GM21825 (cell line): ENCODE results near the gene GZF1.
A peak's percentile ranks its signal among the peaks of the same experiment; 100 is the strongest.

Experiments used
- ATAC-seq: cut with Tn5 transposase; IDR thresholded peaks from one replicate; pipeline ENCODE4 v1.9.1; 2021; ENCODE audit warnings: mild to moderate bottlenecking, moderate library complexity; ENCODE audit not compliant: unreplicated experiment

GZF1 gene

DNA sequence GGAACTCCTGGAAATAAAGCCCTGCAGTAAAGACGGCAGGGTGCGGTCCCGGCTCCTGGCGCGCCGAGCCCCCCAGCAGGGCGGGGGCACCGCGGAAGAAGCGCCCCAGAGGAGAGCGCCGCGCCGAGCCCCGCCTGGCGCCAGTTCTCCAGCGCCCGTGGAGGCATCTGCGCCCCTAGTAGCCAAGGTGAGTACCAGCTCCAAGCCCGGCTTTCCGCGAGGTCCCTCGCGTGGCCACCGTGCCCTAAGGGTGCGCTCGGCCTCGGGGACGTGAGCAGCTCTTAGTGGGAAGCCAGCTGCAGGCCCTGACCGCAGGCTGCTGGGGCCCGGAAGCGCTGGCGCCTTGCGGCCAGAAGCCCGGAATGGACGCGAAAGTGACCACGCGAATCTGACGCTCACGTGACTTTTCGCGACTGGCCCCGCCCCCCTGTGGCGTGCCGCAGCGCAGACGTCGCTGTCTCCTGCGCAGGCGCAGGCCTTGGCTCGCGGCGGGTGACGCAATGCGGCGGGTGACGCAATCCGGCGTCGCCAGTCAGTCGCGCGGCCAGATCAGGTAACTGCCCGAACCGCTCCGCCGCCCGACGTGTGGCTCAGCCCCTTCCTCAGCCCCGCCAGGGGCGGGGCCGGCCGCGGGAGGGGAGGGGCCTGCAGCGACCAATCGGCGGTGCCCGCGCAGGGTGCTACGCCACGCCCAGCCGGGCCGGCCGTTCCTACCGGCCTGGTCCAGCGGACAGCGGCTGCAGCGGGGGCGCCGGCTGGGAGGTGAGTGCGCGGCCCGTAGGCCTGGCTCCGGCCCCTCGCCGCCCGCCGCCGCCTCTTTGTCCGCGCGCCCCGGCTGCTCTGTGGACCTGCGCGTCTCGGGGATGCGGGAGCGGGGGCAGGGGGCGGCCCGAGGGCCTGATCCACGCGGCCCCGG is at the start of gene GZF1:
Gene GZF1, plus strand, starts transcription at position 707 of the 916 bp plus-strand sequence. CDS start 2,202 bp downstream, outside the sequence.
- peak; percentile 66 for ATAC-seq

DNA sequence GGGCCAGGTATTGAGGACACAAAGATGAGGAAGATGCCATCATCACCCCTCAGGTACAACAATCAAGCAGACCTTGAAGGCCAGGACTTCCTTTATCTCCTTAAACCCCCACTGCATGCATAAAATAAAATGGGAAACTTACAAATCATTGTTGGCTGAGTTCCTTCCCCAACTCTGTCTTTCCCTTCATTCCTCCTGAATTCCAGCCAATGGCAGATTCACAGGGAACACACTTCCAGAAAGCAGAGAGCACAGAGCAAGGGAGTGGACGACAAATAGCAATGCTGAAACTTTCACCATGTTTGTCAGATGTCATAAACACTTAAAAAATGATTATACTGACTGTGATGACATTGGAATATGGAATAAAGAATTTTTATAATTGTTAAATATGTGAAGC is 48.7 kb upstream of the GZF1 start:
- no peak for ATAC-seq

DNA sequence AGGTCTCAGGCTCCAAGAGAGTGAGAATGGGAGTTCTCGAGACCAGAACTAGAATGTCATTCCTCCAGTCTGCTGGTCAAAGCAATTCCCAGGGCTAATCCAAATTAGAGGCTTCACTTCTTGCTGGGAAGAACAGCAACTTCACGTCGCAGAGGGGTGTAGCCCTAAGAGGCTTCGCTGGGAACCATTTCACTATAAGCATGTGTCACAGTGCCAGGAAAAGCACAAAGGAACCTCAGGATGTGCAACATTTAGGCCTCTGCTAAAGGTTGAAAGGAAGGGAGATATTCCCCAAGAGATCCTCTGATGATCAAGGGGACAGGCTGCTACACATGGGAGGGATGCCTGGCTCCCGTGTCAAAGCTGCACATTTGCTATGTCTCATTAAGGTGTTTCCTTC is 47.3 kb upstream of the GZF1 start:
- no peak for ATAC-seq

DNA sequence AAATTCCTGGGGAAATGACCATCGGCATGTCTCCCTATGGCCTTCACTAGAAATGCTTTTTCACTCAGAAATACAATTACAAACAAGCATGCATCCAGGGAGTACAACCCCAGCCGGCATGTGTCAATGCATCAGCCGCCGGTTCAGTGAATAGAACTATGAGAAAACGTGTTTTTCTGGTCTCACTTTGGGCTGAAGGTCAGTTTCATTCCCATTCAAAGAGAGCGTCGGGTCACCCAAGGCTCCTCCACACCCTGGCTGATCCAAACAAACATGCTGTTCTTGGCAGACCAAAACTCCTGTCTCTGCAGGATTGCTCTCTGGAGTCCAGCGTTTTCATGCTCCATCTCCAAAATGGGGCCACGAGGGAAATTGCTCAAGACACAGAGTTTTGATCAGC is 46.9 kb upstream of the GZF1 start:
- ATAC-seq, result no peak

DNA sequence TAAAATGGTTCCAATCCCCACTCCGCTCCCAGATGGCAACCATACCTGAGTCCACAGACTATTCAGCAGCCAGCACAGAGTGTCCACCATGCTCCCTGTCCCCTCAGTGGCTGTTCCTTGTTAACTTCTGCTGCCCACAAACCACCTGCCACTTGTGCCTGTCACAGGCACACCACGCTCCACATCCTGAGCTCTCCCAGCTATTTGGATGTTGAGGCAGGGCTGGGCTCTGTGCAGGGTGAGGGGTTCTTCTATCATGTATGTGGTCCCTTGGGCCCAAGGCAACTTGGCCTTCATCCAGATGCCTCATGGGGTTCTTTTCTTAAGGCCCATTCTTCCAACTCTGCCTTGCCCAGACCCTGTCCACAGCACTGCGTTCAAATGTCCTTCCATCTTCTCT is 45.4 kb upstream of the GZF1 start:
- no peak for ATAC-seq

DNA sequence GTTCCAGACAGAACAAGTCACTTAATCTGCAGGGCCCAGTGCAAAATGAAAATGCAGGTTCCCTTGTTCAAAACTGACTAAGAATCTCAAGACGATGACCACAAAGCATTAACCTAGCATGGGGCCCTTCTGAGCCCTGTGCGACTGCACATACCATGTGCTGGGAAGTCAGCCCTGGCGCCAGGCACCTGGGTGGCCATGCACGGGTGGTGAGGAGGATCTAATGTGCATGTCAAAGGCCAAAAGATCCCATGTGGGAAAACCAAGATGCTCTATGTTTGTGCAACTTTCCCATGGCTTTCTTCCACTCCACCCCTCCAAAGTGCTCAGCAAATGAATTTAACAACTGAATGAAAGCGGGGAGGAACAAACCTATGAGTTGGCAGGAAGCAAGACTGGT is 44.9 kb upstream of the GZF1 start:
- ATAC-seq, result no peak

DNA sequence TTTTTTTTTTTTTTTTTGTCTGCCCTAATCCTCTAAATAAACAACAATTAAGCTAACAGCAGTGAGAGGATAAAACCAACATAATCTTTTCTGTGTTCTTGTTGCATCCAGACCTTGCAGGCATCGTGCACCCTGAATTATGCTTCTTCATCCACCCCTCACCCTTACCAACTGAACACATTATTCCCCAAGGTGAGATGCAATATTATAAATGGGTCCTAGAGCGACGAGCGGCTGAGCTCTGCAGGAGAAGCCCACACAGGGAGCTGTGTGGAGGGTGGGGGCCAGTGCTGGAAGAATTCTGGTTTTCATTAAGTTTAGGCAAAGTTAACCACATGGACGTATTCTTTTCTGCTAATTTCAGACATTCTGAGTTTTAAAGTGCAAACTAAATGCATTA is 43.6 kb upstream of the GZF1 start:
- ATAC-seq, result no peak

DNA sequence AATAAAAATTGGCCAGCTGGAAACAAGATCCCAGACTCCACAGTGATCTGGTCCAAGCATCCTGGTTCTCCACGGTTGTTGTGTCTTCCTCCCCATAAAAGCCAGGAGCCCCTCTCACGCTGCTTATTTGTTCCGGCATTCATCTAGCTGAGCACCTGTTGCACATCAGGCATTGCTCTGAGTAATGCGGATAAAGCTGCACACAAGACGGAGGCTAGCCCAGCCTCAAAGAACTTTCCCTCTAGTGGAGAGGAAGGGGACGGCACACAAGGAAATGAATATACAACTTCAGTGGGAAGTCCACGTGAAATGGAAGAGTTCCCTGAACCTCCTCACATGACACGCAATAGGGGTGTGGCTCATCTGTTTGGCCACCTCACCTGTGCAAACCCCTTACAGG is 41.7 kb upstream of the GZF1 start:
- ATAC-seq, result no peak

DNA sequence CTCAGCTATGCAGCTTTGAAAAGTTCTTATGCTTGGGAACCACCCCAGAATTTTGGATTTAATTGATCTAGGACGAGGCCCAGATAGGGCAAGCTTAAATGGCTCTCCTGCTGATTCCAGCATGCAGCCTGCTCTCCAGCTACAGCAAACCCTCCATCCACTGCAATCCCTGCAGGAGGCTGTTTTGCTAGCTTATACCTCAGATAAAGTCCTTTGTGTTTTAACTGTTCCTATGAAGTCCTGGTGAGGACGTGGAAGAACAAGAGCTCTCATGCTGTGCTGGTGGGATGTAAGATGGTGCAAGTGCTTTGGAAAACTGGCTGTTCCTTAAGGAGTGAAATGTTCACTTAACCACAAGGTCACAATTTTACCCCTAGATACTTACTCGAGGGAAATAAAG is 36.9 kb upstream of the GZF1 start:
- no peak for ATAC-seq

DNA sequence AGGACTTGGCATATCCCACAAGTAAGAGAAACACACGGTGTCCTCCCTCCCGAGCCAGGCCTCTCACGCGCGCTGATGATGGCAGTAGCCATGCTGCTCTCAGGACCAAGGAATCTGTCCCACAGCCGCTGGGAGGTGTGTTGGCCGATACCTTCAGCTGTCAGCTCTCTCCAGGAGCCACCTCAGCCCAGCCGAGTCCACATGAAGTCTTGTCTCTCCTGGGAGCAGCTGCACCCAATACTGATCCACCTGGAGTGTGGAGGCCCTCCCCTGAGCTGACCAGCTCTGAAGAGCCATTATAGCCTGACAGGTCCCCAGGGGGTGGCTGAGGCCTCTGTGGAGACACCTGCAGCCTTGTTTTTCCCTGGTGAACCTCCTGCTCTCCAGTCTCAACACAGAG is 35.2 kb upstream of the GZF1 start:
- ATAC-seq, result no peak

DNA sequence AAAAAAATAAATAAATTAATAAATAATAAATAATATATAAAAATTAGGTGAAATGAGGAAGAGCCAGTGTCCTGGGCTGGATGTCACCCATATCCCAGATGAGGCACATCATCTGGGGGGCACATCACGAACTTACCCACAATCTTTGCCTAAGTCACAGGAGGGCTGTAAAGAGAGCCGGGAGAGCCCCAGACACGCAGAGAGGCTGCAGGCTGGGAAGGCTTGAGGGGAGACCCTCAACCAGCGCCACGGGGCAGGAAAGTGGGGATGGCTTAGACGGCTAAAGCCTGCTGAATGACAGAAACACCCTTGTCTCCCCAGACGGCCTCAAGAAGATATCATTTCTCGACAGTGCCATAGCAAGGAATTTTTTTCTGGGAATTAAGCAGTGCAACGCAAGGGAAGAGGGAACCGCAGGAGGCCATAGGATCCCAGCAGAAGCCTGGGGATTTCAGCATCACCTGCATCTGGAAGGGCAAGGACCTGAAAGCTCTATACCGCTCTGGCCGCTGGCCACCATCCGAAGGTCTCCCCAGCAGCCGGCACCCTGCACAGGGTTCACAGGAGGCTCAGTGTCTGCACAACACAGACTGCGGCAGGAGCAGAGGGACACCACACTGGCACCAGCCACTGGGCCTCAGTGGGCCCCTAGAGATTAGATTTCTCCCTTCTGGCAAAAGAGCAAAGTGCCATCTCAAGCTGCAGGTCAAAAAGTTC is 34.2 kb upstream of the GZF1 start:
- no peak for ATAC-seq

DNA sequence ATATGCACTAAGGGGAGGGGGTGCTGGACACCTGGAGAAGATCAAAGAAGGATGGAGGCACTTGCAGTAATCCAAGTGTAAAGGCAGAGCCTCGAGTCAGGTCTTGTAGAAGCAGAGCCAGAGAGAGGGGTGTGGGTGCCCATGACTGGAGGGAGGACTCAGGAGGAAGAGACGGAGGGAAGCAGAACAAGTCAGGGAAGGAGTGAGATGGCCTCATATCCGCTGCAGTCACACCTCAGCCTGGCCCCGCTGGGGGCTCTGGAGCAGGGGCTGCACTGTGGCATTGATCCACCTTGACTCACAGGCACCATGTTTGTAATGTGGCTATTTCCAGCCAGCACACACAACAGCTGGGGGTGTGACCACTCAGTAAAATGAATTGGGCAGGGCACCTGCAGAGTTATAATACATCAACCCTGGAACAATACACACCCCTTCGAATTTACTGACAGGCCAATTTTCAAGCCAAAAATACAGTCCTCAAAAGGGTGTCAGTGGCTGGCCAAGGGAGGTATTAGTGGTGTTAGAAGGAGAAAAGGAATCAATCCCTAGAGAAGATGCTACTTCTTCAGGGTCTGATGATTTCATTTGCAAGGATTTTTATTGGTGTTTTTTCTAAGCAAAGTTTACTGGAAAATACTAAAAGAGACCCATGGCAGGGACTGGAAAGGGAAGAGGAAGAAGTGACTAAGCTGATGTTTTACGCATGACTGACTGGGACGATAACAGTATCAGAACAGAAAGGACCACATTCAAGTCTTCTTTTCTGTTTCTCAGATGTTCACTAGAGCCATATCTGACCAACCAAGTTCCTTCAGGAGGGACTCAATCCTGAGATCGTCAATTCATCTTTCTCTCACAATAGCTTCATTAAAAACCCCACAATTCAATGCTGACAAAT is 30.3 kb upstream of the GZF1 start:
- no peak for ATAC-seq

DNA sequence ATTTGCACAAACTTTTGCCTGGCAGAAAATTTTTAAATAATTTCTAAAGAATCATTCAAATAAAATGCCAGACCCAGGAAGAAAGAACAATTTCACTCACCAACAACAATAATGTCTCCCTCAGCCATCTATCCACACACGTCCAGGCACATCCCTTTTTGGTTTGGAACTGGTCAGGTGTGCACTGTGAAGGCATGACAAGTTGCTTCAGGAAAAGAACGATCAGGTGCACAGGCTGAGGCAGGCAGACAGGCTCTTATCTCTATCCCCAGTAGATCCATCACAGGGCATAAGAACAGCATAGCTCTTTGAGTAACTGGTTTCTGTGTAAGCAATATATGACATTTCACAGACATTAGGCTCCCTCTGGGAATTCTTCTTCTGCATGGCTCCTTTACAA is 29.5 kb upstream of the GZF1 start:
- ATAC-seq, result no peak

DNA sequence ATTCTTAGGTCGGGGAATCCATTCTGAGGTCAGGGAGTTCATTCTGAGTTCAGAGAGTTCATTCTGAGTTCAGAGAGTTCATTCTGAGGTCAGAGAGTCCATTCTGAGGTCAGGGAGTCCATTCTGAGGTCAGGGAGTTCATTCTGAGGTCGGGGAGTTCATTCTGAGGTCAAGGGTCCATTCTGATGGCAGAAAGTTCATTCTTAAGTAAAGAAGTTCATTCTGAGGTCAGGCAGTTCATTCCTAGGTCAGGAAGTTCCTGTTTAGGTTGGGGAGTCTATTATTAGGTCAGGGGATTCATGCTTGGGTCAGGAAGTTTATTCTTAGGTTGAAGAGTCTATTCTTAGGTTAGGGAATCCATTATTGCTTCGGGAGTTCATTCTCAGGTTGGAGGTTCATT is 27.9 kb upstream of the GZF1 start:
- no peak for ATAC-seq

DNA sequence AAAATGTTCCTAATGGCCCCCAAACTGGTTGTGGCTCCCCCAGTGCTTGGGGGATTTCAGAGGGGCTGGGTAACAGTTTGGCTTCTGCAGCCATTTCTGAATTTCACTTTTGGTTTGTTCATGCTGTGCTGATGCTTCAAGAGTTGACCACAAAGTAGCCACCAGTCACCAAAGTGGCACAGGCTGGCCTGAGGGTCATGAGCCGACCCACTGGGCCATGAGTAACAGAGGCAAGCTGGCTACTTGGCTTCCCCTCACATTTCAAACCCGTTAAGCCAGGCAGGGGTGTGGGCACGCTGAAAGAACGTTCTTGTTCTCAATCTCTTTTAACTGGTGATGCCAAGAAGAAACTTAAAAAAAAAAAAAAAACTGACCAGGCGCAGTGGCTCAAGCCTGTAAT is 26.5 kb upstream of the GZF1 start:
- ATAC-seq, result no peak

DNA sequence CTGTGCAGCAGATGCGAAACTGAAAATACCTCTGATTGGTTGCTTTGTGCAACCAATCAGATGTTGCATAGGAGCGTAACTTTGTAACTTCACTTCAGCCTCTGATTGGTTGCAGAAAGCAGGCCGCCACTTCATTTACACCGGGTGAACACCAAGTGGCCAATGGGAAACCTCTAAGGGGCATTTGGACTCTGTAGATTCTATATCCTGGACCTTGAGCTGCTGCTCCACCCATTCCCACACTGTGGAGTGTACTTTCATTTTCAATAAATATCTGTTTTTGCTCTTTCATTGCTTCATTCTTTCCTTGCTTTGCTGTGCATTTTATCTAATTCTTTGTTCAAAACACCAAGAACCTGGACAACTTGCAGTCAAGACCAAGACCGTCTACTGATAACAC is 25.5 kb upstream of the GZF1 start:
- no peak for ATAC-seq

DNA sequence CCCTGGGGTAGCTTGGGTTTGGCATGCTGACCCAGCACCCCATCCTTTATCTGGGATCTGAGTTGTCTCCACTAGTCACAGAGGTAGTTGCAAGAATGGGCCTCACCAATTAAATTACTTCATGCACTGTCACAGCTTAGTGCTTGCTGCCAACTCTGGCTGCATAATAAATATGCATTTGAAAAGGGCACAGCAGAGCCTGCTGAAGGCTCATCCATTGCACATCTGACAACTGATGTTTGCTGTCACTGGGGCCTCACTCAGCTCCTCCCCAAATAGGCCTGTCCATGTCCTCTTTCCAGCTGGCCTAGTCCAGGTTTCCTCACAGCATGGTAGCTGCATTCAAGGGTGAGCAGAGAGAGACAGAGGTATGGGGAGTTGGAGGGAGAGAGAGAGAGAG is 24.7 kb upstream of the GZF1 start:
- no peak for ATAC-seq

DNA sequence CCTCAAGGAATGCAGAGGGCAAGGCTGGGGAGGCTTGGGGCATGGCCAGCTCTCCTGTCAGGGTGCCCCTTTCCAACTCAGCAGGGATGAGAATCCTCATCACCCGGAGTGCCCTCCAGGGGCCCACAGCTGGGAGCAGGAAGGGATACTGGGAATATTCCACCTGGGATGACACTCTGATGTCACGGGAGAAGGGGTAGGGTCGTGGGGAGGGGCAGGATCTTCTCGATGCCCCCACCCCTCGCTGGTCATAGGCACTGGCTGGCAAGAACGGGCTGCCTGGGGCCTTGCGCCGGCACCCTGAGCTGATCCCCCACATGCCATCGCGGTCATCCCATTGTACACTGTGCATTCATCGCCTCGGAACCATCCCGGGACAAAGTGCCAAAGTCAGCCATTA is 22.0 kb upstream of the GZF1 start:
- ATAC-seq, result no peak

DNA sequence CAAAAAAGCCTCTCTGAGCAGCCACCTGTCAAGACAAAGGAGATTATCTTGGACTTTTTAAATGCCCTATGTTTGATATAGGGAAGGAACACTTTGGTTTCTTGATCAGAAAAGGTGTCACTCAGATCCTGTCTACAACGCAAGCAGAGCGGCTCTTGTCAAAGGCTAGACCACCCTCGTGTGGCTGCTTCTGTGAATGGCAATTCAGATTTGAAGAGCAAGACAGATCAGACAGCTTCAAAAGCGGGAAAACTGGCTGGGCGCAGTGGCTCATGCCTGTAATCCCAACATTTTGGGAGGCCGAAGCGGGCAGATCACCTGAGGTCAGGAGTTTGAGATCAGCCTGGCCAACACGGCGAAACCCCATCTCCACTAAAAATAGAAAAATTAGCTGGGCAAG is 21.5 kb upstream of the GZF1 start:
- ATAC-seq, result no peak

DNA sequence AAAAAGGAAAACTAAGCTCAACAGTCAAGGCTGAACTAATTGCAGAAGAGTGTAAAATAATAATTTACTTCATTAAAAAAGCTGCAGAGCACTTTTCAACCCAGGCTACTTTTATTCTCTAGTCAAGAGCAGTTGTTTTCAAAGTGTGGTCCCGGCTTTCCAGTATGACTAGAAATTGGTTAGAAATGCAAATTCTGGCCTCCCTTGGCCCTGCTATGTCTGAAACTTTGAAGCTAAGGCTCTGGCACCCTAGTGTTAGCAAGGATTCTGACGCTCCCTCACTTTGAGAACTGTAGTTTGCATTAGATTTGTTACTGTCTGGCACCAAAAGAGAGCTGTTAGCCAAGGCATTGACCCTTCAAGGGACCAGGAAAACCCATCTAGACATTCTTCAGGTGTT is 20.9 kb upstream of the GZF1 start:
- peak; percentile 51 for ATAC-seq

DNA sequence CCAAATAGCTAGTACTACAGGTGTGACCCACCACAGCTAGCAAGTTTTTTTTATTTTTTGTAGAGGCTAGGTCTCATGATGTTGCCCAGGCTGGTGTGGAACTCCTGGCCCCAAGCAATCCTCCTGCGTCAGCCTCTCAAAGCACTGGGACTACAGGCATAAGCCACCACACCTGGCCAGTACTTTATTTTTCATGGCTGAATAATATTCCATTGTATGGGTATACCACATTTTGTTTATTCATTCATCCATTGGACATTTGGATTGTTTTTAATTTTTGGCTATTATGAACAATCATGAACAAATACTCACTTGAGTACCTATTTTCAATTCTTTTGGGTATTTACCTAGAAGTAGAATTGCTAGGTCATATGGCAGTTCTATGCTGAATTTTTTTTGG is 18.4 kb upstream of the GZF1 start:
- ATAC-seq, result no peak
